ENCODE measurements around the gene HPGD. TPM values are rescaled to one million over a fixed set of nuclear protein-coding genes. Genes with fewer than 3 reads are reported as not detected.

Gene HPGD
- total and polyA plus RNA-seq, 2 of the 8 experiments (the other 6 are each of a cell fraction or from before 2014, with no cell fraction given), result 1.1 to 1.3 TPM

GRCh38 chr4:174464949-174465348 lies 57.3 kb downstream of the HPGD start:
- Histone ChIP-seq H3K4me1 (replicated peaks in 1 of 4; ENCODE audit: control insufficient read depth in 3 of 4, insufficient read depth in 4 of 4, low read length in 3 of 4) (no peaks in the 10 kb centered on the region), H3K36me3 (ENCODE audit: control insufficient read depth in 2 of 4, insufficient read depth in 4 of 4, low read length in 3 of 4) (no peaks in the 10 kb centered on the region), H4K20me1 (replicated peaks in 1 of 2; ENCODE audit: control insufficient read depth in 1 of 2, insufficient read depth in 2 of 2, low read length in 2 of 2) (no peaks in the 10 kb centered on the region), H3K79me1 (ENCODE audit: low read depth, low read length) (no peaks in the 10 kb centered on the region), H3K9me3 (ENCODE audit: insufficient read depth in 2 of 2, low read depth in 1 of 2, low read length in 1 of 2) (peaks cover 4 to 5% of the 10 kb centered on the region in 2 experiments; a peak in 3 of 4 replicates), H3K56ac (replicated peaks; ENCODE audit: insufficient read length, low read depth, low read length) (no peak overlapping the region), H3K23me2 (ENCODE audit: low read depth, low read length) (no peaks in the 10 kb centered on the region), H4K91ac (replicated peaks; ENCODE audit: insufficient read length, low read length) (no peak overlapping the region), H3K9ac (replicated peaks in 1 of 4; ENCODE audit: extremely low read depth in 1 of 4, low read depth in 3 of 4, low read length in 3 of 4) (no peak overlapping the region), H4K5ac (ENCODE audit: insufficient read length, low read depth, low read length) (no peak overlapping the region), H3K4me2 (ENCODE audit: insufficient read depth in 1 of 2, low read depth in 2 of 2, low read length in 2 of 2) (no peak overlapping the region), H3K27me3 (replicated peaks in 1 of 4; ENCODE audit: control insufficient read depth in 3 of 4, extremely low read depth in 1 of 4, insufficient read depth in 3 of 4, low read length in 3 of 4) (no peaks in the 10 kb centered on the region), H3K4ac (replicated peaks; ENCODE audit: insufficient read length, low read depth, low read length) (no peak overlapping the region), H2BK12ac (ENCODE audit: low read depth, low read length) (no peak overlapping the region), H3K27ac (ENCODE audit: low read depth, low read length) (no peak overlapping the region), H3K4me3 (ENCODE audit: extremely low read depth in 1 of 4, insufficient read depth in 2 of 4, low read depth in 3 of 4, low read length in 4 of 4) (no peak overlapping the region), H2BK5ac (ENCODE audit: low read depth, low read length) (no peak overlapping the region), H3K18ac (ENCODE audit: extremely low read depth, low read length) (no peak overlapping the region), H4K8ac (ENCODE audit: extremely low read depth, insufficient read depth, low read length) (no peak overlapping the region), H2AK5ac (ENCODE audit: low read depth, low read length) (no peak overlapping the region), H3K14ac (ENCODE audit: insufficient read length) (no peak overlapping the region), H2BK20ac (ENCODE audit: low read length) (no peak overlapping the region), H2AFZ (ENCODE audit: low read length) (no peak overlapping the region), H3K79me2 (ENCODE audit: control insufficient read depth in 1 of 2, insufficient read depth in 2 of 2, low read length in 2 of 2) (no peaks in the 10 kb centered on the region), H3K23ac (ENCODE audit: insufficient read length) (no peak overlapping the region), H2BK15ac (ENCODE audit: low read length) (no peak overlapping the region), H2BK120ac (replicated peaks; ENCODE audit: low read depth, low read length) (no peak overlapping the region)
- 72% methylated on average over 3 of the region's 3 CpGs; no CpG with 5 or more reads in 1 of the 2 experiments for WGBS, 2 experiments (ENCODE audit: extremely low coverage in 1 of 2, insufficient coverage in 1 of 2, insufficient read length in 1 of 2, insufficient replicate concordance in 2 of 2, low coverage in 1 of 2, low lambda C conversion rate in 2 of 2, missing lambda C conversion rate in 1 of 2)
- no peak for TF ChIP-seq BACH1 (IDR thresholded peaks at IDR 0.05; ENCODE audit: low read length)
- no peak for TF ChIP-seq RXRA (IDR thresholded peaks at IDR 0.05; ENCODE audit: insufficient read depth, low read depth, low read length)
- no peak for TF ChIP-seq POU5F1 (IDR thresholded peaks at IDR 0.05; ENCODE audit: low read depth, low read length)
- no peak for TF ChIP-seq CHD1 (IDR thresholded peaks at IDR 0.05; ENCODE audit: low read depth, low read length)
- no peak for TF ChIP-seq RBBP5 (IDR thresholded peaks at IDR 0.05; ENCODE audit: borderline replicate concordance, low read depth, low read length)
- POLR2A ChIA-PET (ENCODE audit: partially characterized antibody), result no interaction called here
- DNase-seq (ENCODE audit: low read depth in 1 of 2, low spot score in 2 of 2) (no peak), FAIRE-seq (no peak)
- CTCF ChIA-PET (ENCODE audit: partially characterized antibody), result interaction anchor here (0.9 kb wide), 1 partner anchor 14 kb away, joined by 5 read pairs; no protein-coding TSS in a partner anchor
